Glutamatergic neuron (in vitro differentiated cells): ENCODE results near the gene CACNA1D. TPM values are rescaled to one million over a fixed set of nuclear protein-coding genes. Genes with fewer than 3 reads are reported as not detected.

Experiments
- DNase-seq: peaks from one replicate; pipeline ENCODE4 v3.0.0; 2022
- H3K27ac Mint-ChIP-seq: one replicate; pipeline ENCODE4 v1.8.0; 2020; ENCODE audit warnings: mild to moderate bottlenecking, mixed read lengths, inconsistent platforms; ENCODE audit not compliant: unreplicated experiment
- H3K27me3 Mint-ChIP-seq: one replicate; pipeline ENCODE4 v1.8.0; 2020; ENCODE audit warnings: mild to moderate bottlenecking, moderate library complexity, mixed read lengths, inconsistent platforms; ENCODE audit not compliant: unreplicated experiment
- H3K36me3 Mint-ChIP-seq: one replicate; pipeline ENCODE4 v1.8.0; 2020; ENCODE audit warnings: mild to moderate bottlenecking, mixed read lengths, inconsistent platforms; ENCODE audit not compliant: unreplicated experiment
- H3K4me1 Mint-ChIP-seq: one replicate; pipeline ENCODE4 v1.8.0; 2020; ENCODE audit warnings: mild to moderate bottlenecking, low read depth, mixed read lengths, inconsistent platforms; ENCODE audit not compliant: unreplicated experiment
- H3K4me3 Mint-ChIP-seq: one replicate; pipeline ENCODE4 v1.8.0; 2020; ENCODE audit warnings: mild to moderate bottlenecking, mixed read lengths, inconsistent platforms; ENCODE audit not compliant: unreplicated experiment
- H3K9me3 Mint-ChIP-seq: one replicate; pipeline ENCODE4 v1.8.0; 2020; ENCODE audit warnings: mild to moderate bottlenecking, moderate library complexity, mixed read lengths, inconsistent platforms; ENCODE audit not compliant: unreplicated experiment
- CTCF ChIP-seq: fragments of 200-600 bp; sonication (generic); IDR thresholded peaks from one replicate; pipeline ENCODE4 v1.5.0; 2021; ENCODE audit not compliant: partially characterized antibody, unreplicated experiment
- total RNA-seq: library from RNA; stranded (reverse); fragmentation: NEBNext Ultra II Directional; extraction: Animal tissue kit (Norgen Biotek cat#: 25700); gene quantifications from one replicate; pipeline ENCODE4 v1.2.1, GENCODE V29; 2021; ENCODE audit not compliant: unreplicated experiment

The CACNA1D gene
- total RNA-seq, 1 donor from 2014 or later = 5.0 TPM

- Mint-ChIP-seq H3K27me3 (no peaks in the 10 kb centered on the region), H3K4me1 (peaks cover 14% of the 10 kb centered on the region), H3K9me3 (peaks cover 8% of the 10 kb centered on the region), H3K4me3 (no peak overlapping the region), H3K36me3 (no peaks in the 10 kb centered on the region), H3K27ac (no peak overlapping the region)
- DNase-seq = no peak
- no peak for TF ChIP-seq CTCF
Observed at GRCh38 chr3:53589806-53590205, 95.4 kb downstream of the CACNA1D start.

- H3K36me3 Mint-ChIP-seq = no peaks in the 10 kb centered on the region
Observed at GRCh38 chr3:53590606-53591005, 96.2 kb downstream of the CACNA1D start.

GRCh38 chr3:53591646-53592045 is 97.2 kb downstream of the CACNA1D start:
- TF ChIP-seq CTCF = no peak
- DNase-seq = no peak
- Mint-ChIP-seq H3K36me3 (no peaks in the 10 kb centered on the region), H3K4me1 (peaks cover 17% of the 10 kb centered on the region), H3K27me3 (peaks cover 3% of the 10 kb centered on the region), H3K4me3 (no peak overlapping the region), H3K9me3 (peaks cover 10% of the 10 kb centered on the region), H3K27ac (no peak overlapping the region)

More at GRCh38 chr3:53590606-53591005, 96.2 kb downstream of the CACNA1D start:
- Mint-ChIP-seq H3K4me3 (no peak overlapping the region), H3K9me3 (peaks cover 8% of the 10 kb centered on the region), H3K27ac (no peak overlapping the region), H3K4me1 (peaks cover 14% of the 10 kb centered on the region), H3K27me3 (peaks cover under 1% of the 10 kb centered on the region)
- no peak for TF ChIP-seq CTCF
- no peak for DNase-seq

- no peak overlapping the region for H3K27ac Mint-ChIP-seq
- H3K27me3 Mint-ChIP-seq = peaks cover 3% of the 10 kb centered on the region
- H3K4me1 Mint-ChIP-seq = peaks cover 17% of the 10 kb centered on the region
- H3K36me3 Mint-ChIP-seq = no peaks in the 10 kb centered on the region
- no peak overlapping the region for H3K4me3 Mint-ChIP-seq
- no peak for TF ChIP-seq CTCF
- peaks cover 10% of the 10 kb centered on the region for H3K9me3 Mint-ChIP-seq
- DNase-seq = no peak
Observed at GRCh38 chr3:53592862-53593261, 98.5 kb downstream of the CACNA1D start.

- no peak overlapping the region for H3K4me3 Mint-ChIP-seq
- peaks cover 10% of the 10 kb centered on the region for H3K9me3 Mint-ChIP-seq
- H3K27ac Mint-ChIP-seq = no peak overlapping the region
Observed at GRCh38 chr3:53593611-53594010, 99.2 kb downstream of the CACNA1D start.

More at GRCh38 chr3:53593611-53594010, 99.2 kb downstream of the CACNA1D start:
- Mint-ChIP-seq H3K27me3 (peaks cover 3% of the 10 kb centered on the region), H3K4me1 (peaks cover 13% of the 10 kb centered on the region), H3K36me3 (no peaks in the 10 kb centered on the region)
- no peak for TF ChIP-seq CTCF
- no peak for DNase-seq
